IMR-90 (cell line): Measurements from ENCODE around the gene CASP1. TPM values are rescaled to one million over a fixed set of nuclear protein-coding genes. Genes with fewer than 3 reads are reported as not detected.

Experiments
- ATAC-seq: fragments of 200-7000 bp; cut with Tn5 transposase; 2 replicates; pipeline ENCODE4 v1.9.1; 2020; ENCODE audit warnings: low read depth, mild to moderate bottlenecking, moderate library complexity
- BruUV-seq: library from RNA; stranded (reverse); fragments of 400-500 nt; replicated peaks from 2 replicates; lab custom pipeline; 2021; lab: Mats Ljungman, UMichigan
- CTCF ChIA-PET: fragments of 300-600 bp; formaldehyde crosslinking; extraction: SDS; loops from one replicate; lab custom pipeline; 2021; ENCODE audit warnings: antibody characterized with exemption; lab: Yijun Ruan, JAX
- POLR2A ChIA-PET: fragments of 300-600 bp; sonication (Branson Sonifier 250); formaldehyde crosslinking; loops from one replicate; lab custom pipeline; 2022; ENCODE audit warnings: antibody characterized with exemption; ENCODE audit not compliant: unreplicated experiment; lab: Charles Lee
- DNase-seq: peaks from one replicate; pipeline ENCODE4 v3.0.0; 2013
- H2AFZ ChIP-seq: replicated peaks from 2 replicates; pipeline ENCODE3; 2013; ENCODE audit warnings: low read length, mild to moderate bottlenecking; ENCODE audit not compliant: poor library complexity
- H2AK5ac ChIP-seq: 2 replicates; pipeline ENCODE4 v1.6.1; 2013; ENCODE audit warnings: low read depth, low read length, inconsistent platforms
- H2AK9ac ChIP-seq: replicated peaks from 2 replicates; pipeline ENCODE3; 2013; ENCODE audit warnings: mild to moderate bottlenecking, low read depth, low read length, moderate library complexity; ENCODE audit not compliant: poor library complexity
- H2BK120ac ChIP-seq: 2 replicates; pipeline ENCODE4 v1.6.1; 2013; ENCODE audit warnings: low read depth, low read length, inconsistent platforms
- H2BK15ac ChIP-seq: 3 replicates; pipeline ENCODE4 v1.6.1; 2013; ENCODE audit warnings: low read depth, low read length, inconsistent platforms
- H2BK20ac ChIP-seq: 2 replicates; pipeline ENCODE4 v1.6.1; 2013; ENCODE audit warnings: low read depth, mild to moderate bottlenecking, inconsistent platforms, low read length, moderate library complexity
- H2BK5ac ChIP-seq: 2 replicates; pipeline ENCODE4 v1.6.1; 2013; ENCODE audit warnings: mild to moderate bottlenecking, low read depth, low read length, inconsistent platforms; ENCODE audit not compliant: poor library complexity, severe bottlenecking
- H3K14ac ChIP-seq: replicated peaks from 2 replicates; pipeline ENCODE4 v1.6.1; 2013; ENCODE audit warnings: low read depth, low read length, inconsistent platforms
- H3K18ac ChIP-seq: 2 replicates; pipeline ENCODE4 v1.6.1; 2013; ENCODE audit warnings: low read depth, low read length, control low read depth
- H3K23ac ChIP-seq: 2 replicates; pipeline ENCODE4 v1.6.1; 2013; ENCODE audit warnings: low read depth, low read length, inconsistent platforms
- H3K27ac ChIP-seq: 2 replicates; pipeline ENCODE4 v1.5.1; 2013; ENCODE audit warnings: mild to moderate bottlenecking, control low read depth, low read length; ENCODE audit not compliant: insufficient read depth
- H3K27me3 ChIP-seq: 2 replicates; pipeline ENCODE4 v1.6.1; 2013; ENCODE audit warnings: low read length; ENCODE audit not compliant: control insufficient read depth, insufficient read depth
- H3K36me3 ChIP-seq: 2 replicates; pipeline ENCODE4 v1.6.1; 2013; ENCODE audit warnings: low read length, mixed read lengths; ENCODE audit not compliant: control insufficient read depth, insufficient read depth
- H3K4ac ChIP-seq: 2 replicates; pipeline ENCODE4 v1.6.1; 2013; ENCODE audit warnings: low read depth, low read length, inconsistent platforms
- H3K4me1 ChIP-seq: 2 replicates; pipeline ENCODE4 v1.6.1; 2013; ENCODE audit warnings: low read length, mixed read lengths; ENCODE audit not compliant: control insufficient read depth, insufficient read depth
- H3K4me2 ChIP-seq: 2 replicates; pipeline ENCODE4 v1.6.1; 2013; ENCODE audit warnings: low read depth, mild to moderate bottlenecking, control low read depth, low read length, moderate library complexity
- H3K4me3 ChIP-seq: 2 replicates; pipeline ENCODE4 v1.5.1; 2013; ENCODE audit warnings: low read depth, mild to moderate bottlenecking, control low read depth, low read length, moderate library complexity; ENCODE audit not compliant: insufficient read depth
- H3K56ac ChIP-seq: 2 replicates; pipeline ENCODE4 v1.6.1; 2013; ENCODE audit warnings: low read length, inconsistent platforms; ENCODE audit not compliant: insufficient read depth; ENCODE audit errors: extremely low read depth
- H3K79me1 ChIP-seq, 2 experiments: 2 replicates each; pipeline ENCODE4 v1.6.1; 2013; ENCODE audit warnings: low read length in 2 of 2, inconsistent platforms in 1 of 2, low read depth in 1 of 2
- H3K9ac ChIP-seq: 2 replicates; pipeline ENCODE4 v1.6.1; 2013; ENCODE audit warnings: low read depth, low read length, control low read depth
- H3K9me1 ChIP-seq: 2 replicates; pipeline ENCODE4 v1.6.1; 2013; ENCODE audit warnings: low read length, inconsistent platforms; ENCODE audit not compliant: insufficient read depth
- H3K9me3 ChIP-seq: 2 replicates; pipeline ENCODE4 v1.6.1; 2013; ENCODE audit warnings: low read length; ENCODE audit not compliant: control insufficient read depth, insufficient read depth
- H4K20me1 ChIP-seq: 2 replicates; pipeline ENCODE4 v1.6.1; 2013; ENCODE audit warnings: low read length, inconsistent platforms; ENCODE audit not compliant: insufficient read depth
- H4K5ac ChIP-seq: 2 replicates; pipeline ENCODE4 v1.6.1; 2013; ENCODE audit warnings: mild to moderate bottlenecking, low read depth, low read length, control low read depth
- H4K8ac ChIP-seq, 2 experiments: 2 replicates each; pipeline ENCODE4 v1.6.1; 2013; ENCODE audit warnings: low read depth in 2 of 2, low read length in 2 of 2, control low read depth in 1 of 2, inconsistent platforms in 1 of 2
- H4K91ac ChIP-seq: 2 replicates; pipeline ENCODE4 v1.6.1; 2013; ENCODE audit warnings: low read depth, low read length, inconsistent platforms; ENCODE audit not compliant: insufficient read depth
- BHLHE40 ChIP-seq: fragments of 150-350 bp; IDR thresholded peaks from 2 replicates; pipeline ENCODE4 v1.6.1; 2016; ENCODE audit warnings: mild to moderate bottlenecking, low read depth, low read length
- CEBPB ChIP-seq: IDR thresholded peaks from 2 replicates; pipeline ENCODE4 v1.6.1; 2012; ENCODE audit warnings: low read depth, low read length, improper control_type of control experiment
- CHD1 ChIP-seq: IDR thresholded peaks from 2 replicates; pipeline ENCODE4 v1.6.1; 2012; ENCODE audit warnings: low read depth, low read length, improper control_type of control experiment
- CTCF ChIP-seq: conservative IDR thresholded peaks from 2 replicates; pipeline ENCODE4 v1.5.1; 2012; ENCODE audit warnings: mild to moderate bottlenecking, low read depth, low read length, improper control_type of control experiment
- FOS ChIP-seq: fragments of 150-350 bp; IDR thresholded peaks from 2 replicates; pipeline ENCODE4 v1.6.1; 2016; ENCODE audit warnings: low read depth, low read length
- MAFK ChIP-seq: IDR thresholded peaks from 2 replicates; pipeline ENCODE4 v1.6.1; 2012; ENCODE audit warnings: low read depth, low read length, improper control_type of control experiment
- MAZ ChIP-seq: IDR thresholded peaks from 2 replicates; pipeline ENCODE4 v1.6.1; 2012; ENCODE audit warnings: low read depth, mild to moderate bottlenecking, low read length, improper control_type of control experiment, moderate library complexity, borderline replicate concordance
- MXI1 ChIP-seq: IDR thresholded peaks from 2 replicates; pipeline ENCODE4 v1.6.1; 2012; ENCODE audit warnings: low read depth, mild to moderate bottlenecking, low read length, moderate library complexity, borderline replicate concordance
- POLR2A ChIP-seq: IDR thresholded peaks from 2 replicates; pipeline ENCODE4 v1.6.1; 2012; ENCODE audit warnings: mild to moderate bottlenecking, low read depth, low read length
- RAD21 ChIP-seq: IDR thresholded peaks from 2 replicates; pipeline ENCODE4 v1.6.1; 2012; ENCODE audit warnings: low read length, improper control_type of control experiment
- RCOR1 ChIP-seq: IDR thresholded peaks from 2 replicates; pipeline ENCODE4 v1.6.1; 2012; ENCODE audit warnings: mild to moderate bottlenecking, low read length, improper control_type of control experiment; ENCODE audit not compliant: insufficient replicate concordance
- RFX5 ChIP-seq: IDR thresholded peaks from 2 replicates; pipeline ENCODE4 v1.8.0; 2012; ENCODE audit warnings: low read depth, mild to moderate bottlenecking, low read length, moderate library complexity
- SMC3 ChIP-seq: fragments of 150-350 bp; IDR thresholded peaks from 2 replicates; pipeline ENCODE4 v1.6.1; 2016; ENCODE audit warnings: low read depth, mild to moderate bottlenecking, antibody characterized with exemption, low read length, moderate library complexity
- USF2 ChIP-seq: fragments of 150-350 bp; IDR thresholded peaks from 2 replicates; pipeline ENCODE4 v1.6.1; 2017; ENCODE audit warnings: mild to moderate bottlenecking, antibody characterized with exemption, low read length, low read depth
- WGBS, 2 experiments: methylation state at CpG; one replicate each; pipeline versions ENCODE4 v1.1.5 to v1.1.7; 2013; ENCODE audit warnings: missing lambda C conversion rate in 2 of 2; ENCODE audit not compliant: insufficient read length in 1 of 2; ENCODE audit errors: extremely low coverage in 2 of 2; 5-methylcytosine and 5-hydroxymethylcytosine counted together
- dilution Hi-C: fragments of 300-500 bp; cut with HindIII; formaldehyde crosslinking; loops from one replicate; pipeline ENCODE4 v1.14.3; 2018; ENCODE audit warnings: low sequenced_read_pairs; ENCODE audit not compliant: unreplicated experiment
- in situ Hi-C: fragments of 300-500 bp; cut with MboI; formaldehyde crosslinking; loops from 3 replicates; pipeline ENCODE4 v1.14.3; 2019; ENCODE audit warnings: low sequenced_read_pairs, inconsistent platforms, mixed read lengths
- intact Hi-C: fragments of 100-400 bp; cut with micrococcal nuclease; formaldehyde crosslinking; loops from 2 replicates; pipeline ENCODE4 v1.10.0; 2022
- polyA plus RNA-seq, 3 experiments: library from polyadenylated mRNA; depleted of rRNA; stranded (reverse); fragments of >200 nt; gene quantifications; 2 replicates each; pipeline ENCODE4 v1.2.3, GENCODE V29; 2012; ENCODE audit warnings: low replicate concordance in 1 of 3
- total RNA-seq: library from RNA; depleted of rRNA; stranded (reverse); fragments of >200 nt; gene quantifications from 2 replicates; pipeline ENCODE4 v1.2.3, GENCODE V29; 2012
- TF ChIP-seq, protein P1 (sequence below): fragments of 150-350 bp; IDR thresholded peaks from 2 replicates; pipeline ENCODE4 v1.6.1; 2016; ENCODE audit warnings: low read depth, mild to moderate bottlenecking, low read length, moderate library complexity, borderline replicate concordance

Gene CASP1
- total and polyA plus RNA-seq, 2 of the 4 experiments (the other 2 are of a cell fraction), result 12.5 to 31.2 TPM

- no peak overlapping the region for H3K27ac ChIP-seq
- H2BK15ac ChIP-seq, result no peak overlapping the region; the same call in 2 of the 3 replicates
- no peak for DNase-seq
- peak overlapping the region; percentile 11 for H4K5ac ChIP-seq
- 100% methylated on average over 2 of the region's 5 CpGs; no CpG with 5 or more reads in 1 of the 2 experiments for WGBS, 2 experiments
- H2BK120ac ChIP-seq, result no peak overlapping the region
- intact Hi-C loops (no loop called here), dilution Hi-C loops (no loop called here), in situ Hi-C loops (no loop called here)
- BruUV-seq, result no TSS peak
- H3K9me3 ChIP-seq, result no peaks in the 10 kb centered on the region
- peak overlapping the region in 1 of 2 experiments; percentile 11; a peak in 1 of 4 replicates for H4K8ac ChIP-seq
- H3K4me1 ChIP-seq, result no peaks in the 10 kb centered on the region
- H3K79me1 ChIP-seq, result no peaks in the 10 kb centered on the region
- H3K9ac ChIP-seq, result no peak overlapping the region
- peak overlapping the region; percentile 21; the same call in 1 of the 2 replicates for H3K4ac ChIP-seq
- H3K14ac ChIP-seq, result 0 out of 2 replicates have a peak overlapping the region, but pooled peaks have one; percentile 17
- H3K36me3 ChIP-seq, result no peaks in the 10 kb centered on the region
- no peak overlapping the region; the same call in 1 of the 2 replicates for H3K18ac ChIP-seq
- H3K4me2 ChIP-seq, result no peak overlapping the region
- no peak overlapping the region for H2BK5ac ChIP-seq
- no peak overlapping the region; the same call in 1 of the 2 replicates for H4K91ac ChIP-seq
- no peak overlapping the region for H2AFZ ChIP-seq
- no peaks in the 10 kb centered on the region for H4K20me1 ChIP-seq
- H2BK20ac ChIP-seq, result no peak overlapping the region
- CTCF ChIA-PET, result no interaction called here
- H2AK9ac ChIP-seq, result no peak overlapping the region
- no peak overlapping the region for H3K23ac ChIP-seq
- no peak overlapping the region for H3K56ac ChIP-seq
- H3K4me3 ChIP-seq, result no peak overlapping the region
- no peaks in the 10 kb centered on the region for H3K9me1 ChIP-seq
- POLR2A ChIA-PET, result no interaction called here
- peak overlapping the region; percentile 9; the same call in 1 of the 2 replicates for H2AK5ac ChIP-seq
- ATAC-seq, result no peak
- no peaks in the 10 kb centered on the region for H3K27me3 ChIP-seq
- TF ChIP-seq SMC3 (no peak), RAD21 (no peak), RCOR1 (no peak), MXI1 (no peak), BHLHE40 (no peak), CEBPB (no peak), CTCF (no peak), USF2 (no peak), RFX5 (no peak), MAZ (no peak), FOS (no peak), MAFK (no peak), CHD1 (no peak), POLR2A (no peak)
- TF ChIP-seq, protein P1, sequence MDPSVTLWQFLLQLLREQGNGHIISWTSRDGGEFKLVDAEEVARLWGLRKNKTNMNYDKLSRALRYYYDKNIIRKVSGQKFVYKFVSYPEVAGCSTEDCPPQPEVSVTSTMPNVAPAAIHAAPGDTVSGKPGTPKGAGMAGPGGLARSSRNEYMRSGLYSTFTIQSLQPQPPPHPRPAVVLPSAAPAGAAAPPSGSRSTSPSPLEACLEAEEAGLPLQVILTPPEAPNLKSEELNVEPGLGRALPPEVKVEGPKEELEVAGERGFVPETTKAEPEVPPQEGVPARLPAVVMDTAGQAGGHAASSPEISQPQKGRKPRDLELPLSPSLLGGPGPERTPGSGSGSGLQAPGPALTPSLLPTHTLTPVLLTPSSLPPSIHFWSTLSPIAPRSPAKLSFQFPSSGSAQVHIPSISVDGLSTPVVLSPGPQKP, result no peak
Measured at GRCh38 chr11:105081412-105082150, 46.6 kb upstream of the CASP1 start.
